HepG2 (cell line): ENCODE measurements around the gene RABGGTB. TPM values are rescaled to one million over a fixed set of nuclear protein-coding genes. Genes with fewer than 3 reads are reported as not detected.
"Not testable (repeated sequence)": the region's sequence is repeated elsewhere in the genome, so short reads cannot be mapped to it uniquely, and the experiment has no call there.

Experiments used
- ATAC-seq: fragments of 200-7000 bp; cut with Tn5 transposase; 3 replicates; pipeline ENCODE4 v1.9.1; 2020; ENCODE audit warnings: mild to moderate bottlenecking, moderate library complexity
- BruUV-seq: library from RNA; stranded (reverse); fragments of 400-500 nt; replicated peaks from 2 replicates; lab custom pipeline; 2021; lab: Mats Ljungman, UMichigan
- CTCF ChIA-PET: fragments of 300-600 bp; formaldehyde crosslinking; extraction: SDS; loops from one replicate; lab custom pipeline; 2021; ENCODE audit warnings: low total read pairs, inconsistent platforms, low intra/inter-chr PET ratio; lab: Yijun Ruan, JAX
- POLR2A ChIA-PET: fragments of 350-600 bp; sonication (Branson Sonifier 250); formaldehyde crosslinking; loops from one replicate; lab custom pipeline; 2020; ENCODE audit warnings: antibody characterized with exemption, inconsistent platforms; lab: Yijun Ruan, JAX
- DNase-seq: peaks from one replicate; pipeline ENCODE4 v3.0.0-alpha.2; 2015; ENCODE audit warnings: low spot score
- FAIRE-seq: peaks from 3 replicates; lab custom pipeline; 2011; peaks lifted over from hg19 to GRCh38; lab: Jason Lieb, UNC
- H2AFZ ChIP-seq: one replicate; pipeline ENCODE4 v1.6.1; 2011; ENCODE audit warnings: low read length, inconsistent platforms
- H3K27ac ChIP-seq: fragments of 300-600 bp; 3 replicates; pipeline ENCODE4 v1.8.0; 2011; ENCODE audit warnings: mixed run types, mild to moderate bottlenecking, mixed read lengths, low read length, inconsistent platforms; ENCODE audit not compliant: insufficient read depth; ENCODE audit errors: extremely low read length
- H3K27me3 ChIP-seq, 2 experiments: fragments of 200-600 bp in 1 of 2; 2 replicates in 1 of 2; 3 replicates in 1 of 2; pipeline versions ENCODE4 v1.6.0 to v1.8.0; 2011; ENCODE audit warnings: low read length in 2 of 2, mild to moderate bottlenecking in 2 of 2, moderate library complexity in 2 of 2, inconsistent platforms in 1 of 2; ENCODE audit not compliant: insufficient read depth in 2 of 2, control insufficient read depth in 1 of 2
- H3K36me3 ChIP-seq, 2 experiments: fragments of 200-600 bp in 1 of 2; replicated peaks in 1 of 2; 2 replicates in 1 of 2; 3 replicates in 1 of 2; pipeline versions ENCODE4 v1.5.1 to v1.8.0; 2011; ENCODE audit warnings: low read length in 2 of 2, inconsistent platforms in 1 of 2; ENCODE audit not compliant: insufficient read depth in 2 of 2, control insufficient read depth in 1 of 2
- H3K4me1 ChIP-seq: 2 replicates; pipeline ENCODE4 v1.5.1; 2012; ENCODE audit warnings: low read length, inconsistent platforms; ENCODE audit not compliant: insufficient read depth
- H3K4me2 ChIP-seq: 2 replicates; pipeline ENCODE4 v1.6.0; 2011; ENCODE audit warnings: low read depth, low read length, inconsistent platforms
- H3K4me3 ChIP-seq, 3 experiments: fragments of 200-600 bp in 1 of 3; sonication (generic), shearing (Covaris generic) in 1 of 3; replicated peaks in 1 of 3; 2 replicates each; pipeline ENCODE4 v1.5.1; 2011 to 2016; ENCODE audit warnings: low read length in 3 of 3, inconsistent platforms in 2 of 3, low read depth in 2 of 3, mild to moderate bottlenecking in 2 of 3, control low read depth in 1 of 3, mixed read lengths in 1 of 3; ENCODE audit not compliant: insufficient read depth in 1 of 3
- H3K79me2 ChIP-seq: one replicate; pipeline ENCODE4 v1.6.1; 2011; ENCODE audit warnings: low read length, inconsistent platforms; ENCODE audit not compliant: insufficient read depth
- H3K9ac ChIP-seq: 2 replicates; pipeline ENCODE4 v1.6.0; 2011; ENCODE audit warnings: mild to moderate bottlenecking, low read depth, low read length, inconsistent platforms; ENCODE audit not compliant: insufficient read depth
- H3K9me3 ChIP-seq: 2 replicates; pipeline ENCODE4 v1.5.1; 2012; ENCODE audit warnings: mild to moderate bottlenecking, low read length
- H4K20me1 ChIP-seq: 2 replicates; pipeline ENCODE4 v1.6.0; 2011; ENCODE audit warnings: inconsistent platforms, mild to moderate bottlenecking, low read length, moderate library complexity; ENCODE audit not compliant: insufficient read depth
- ARID5B ChIP-seq: IDR thresholded peaks from 2 replicates; pipeline ENCODE4 v1.4.0; 2020; ENCODE audit warnings: mild to moderate bottlenecking, missing genetic modification reagents
- NFIB ChIP-seq: sonication (generic); formaldehyde crosslinking; IDR thresholded peaks from 2 replicates; pipeline ENCODE4 v1.9.0; 2021; ENCODE audit warnings: missing genetic modification reagents, mild to moderate bottlenecking, borderline replicate concordance
- PHB2 ChIP-seq: fragments of 450-650 bp; IDR thresholded peaks from 2 replicates; pipeline ENCODE4 v1.6.1; 2018; ENCODE audit not compliant: partially characterized antibody
- ZNF674 ChIP-seq: sonication (generic); formaldehyde crosslinking; IDR thresholded peaks from 2 replicates; pipeline ENCODE4 v1.5.0; 2020; ENCODE audit warnings: low read depth, mild to moderate bottlenecking, missing genetic modification reagents
- WGBS: methylation state at CpG from one replicate; pipeline ENCODE4 v1.1.6; 2017; ENCODE audit warnings: low lambda C conversion rate; 5-methylcytosine and 5-hydroxymethylcytosine counted together
- in situ Hi-C: cut with HindIII; loops from 2 replicates; pipeline ENCODE4 v1.10.0; 2017; ENCODE audit warnings: low pct_unique_long_range_greater_than_20kb; ENCODE audit not compliant: extremely low pct_ligation_motif_present
- intact Hi-C: fragments of 100-400 bp; cut with micrococcal nuclease; formaldehyde crosslinking; loops from one replicate; pipeline ENCODE4 v1.10.0; 2022; ENCODE audit not compliant: unreplicated experiment
- polyA plus RNA-seq, 8 experiments: library from polyadenylated mRNA; depleted of rRNA in 3 of 8; stranded (reverse) in 7 of 8; unstranded in 1 of 8; fragments of >200 nt; fragmentation: Illumina TruSeq in 4 of 8; extraction: Trizol in 4 of 8; gene quantifications; 2 replicates each; pipeline versions ENCODE4 v1.2.1 to v1.2.3, GENCODE V29; 2011 to 2016; ENCODE audit warnings: low read depth in 4 of 8, missing spikeins in 1 of 8, mixed read lengths in 1 of 8; ENCODE audit not compliant: insufficient read depth in 1 of 8
- total RNA-seq, 5 experiments: library from RNA; depleted of rRNA; stranded (reverse); fragments of >200 nt; fragmentation: Illumina TruSeq; extraction: Trizol; gene quantifications; 2 replicates each; pipeline ENCODE4 v1.2.3, GENCODE V29; 2016; ENCODE audit warnings: low read depth in 1 of 5

The RABGGTB gene
- total and polyA plus RNA-seq, 2 of the 13 experiments (the other 11 are each of a cell fraction or from before 2014, with no cell fraction given) = 185 to 290 TPM

GRCh38 chr1:75812065-75812464 lies 26.0 kb downstream of the RABGGTB start (continued):
- no peak for TF ChIP-seq PHB2
- TF ChIP-seq ARID5B (CRISPR knock-in tag) = 0 out of 2 replicates have a peak, but pooled peaks have one; percentile 21
- no peak for TF ChIP-seq NFIB (CRISPR knock-in tag)
- no peak for TF ChIP-seq ZNF674

GRCh38 chr1:75823596-75823995 lies 37.5 kb downstream of the RABGGTB start:
- H3K27ac ChIP-seq, CTCF ChIA-PET, POLR2A ChIA-PET: not testable (repeated sequence)

More at GRCh38 chr1:75823596-75823995, 37.5 kb downstream of the RABGGTB start:
- H3K36me3 ChIP-seq, H3K9ac ChIP-seq, in situ Hi-C loops, H2AFZ ChIP-seq, H3K4me3 ChIP-seq, H3K9me3 ChIP-seq, FAIRE-seq, H4K20me1 ChIP-seq, BruUV-seq, H3K27me3 ChIP-seq, H3K4me1 ChIP-seq, ATAC-seq, H3K4me2 ChIP-seq, DNase-seq, H3K79me2 ChIP-seq, intact Hi-C loops: not testable (repeated sequence)
- 9% methylated on average over 1 of the region's 1 CpG for WGBS
